AG04449 (cell line): ENCODE data around the gene PCBP1.
A peak's percentile ranks its signal among the peaks of the same experiment; 100 is the strongest.

Source experiments
- CTCF ChIA-PET: fragments of 350-600 bp; formaldehyde crosslinking; extraction: SDS; loops from one replicate; lab custom pipeline; 2021; ENCODE audit warnings: antibody characterized with exemption; lab: Yijun Ruan, JAX
- POLR2A ChIA-PET: fragments of 400-600, 350-600 bp; formaldehyde crosslinking; extraction: SDS; loops from one replicate; lab custom pipeline; 2020; ENCODE audit warnings: antibody characterized with exemption, inconsistent platforms; lab: Yijun Ruan, JAX
- DNase-seq: peaks from one replicate; pipeline ENCODE4 v3.0.0-alpha.2; 2010; ENCODE audit warnings: low read depth, low spot score
- H3K4me3 ChIP-seq: 2 replicates; pipeline ENCODE4 v1.5.1; 2011; ENCODE audit warnings: low read depth, mild to moderate bottlenecking, control low read depth, low read length
- CTCF ChIP-seq: IDR thresholded peaks from one replicate; pipeline ENCODE4 v1.5.1; 2011; ENCODE audit warnings: mild to moderate bottlenecking, moderate library complexity, low read length, control low read depth, inconsistent platforms; ENCODE audit not compliant: insufficient read depth; ENCODE audit errors: missing control alignments

PCBP1 gene

GRCh38 chr2:70111752-70112591, 24.7 kb downstream of the PCBP1 start:
- CTCF ChIA-PET: no interaction called here
- no peak for DNase-seq
- TF ChIP-seq CTCF: no peak
- POLR2A ChIA-PET: interaction anchor here (1.4 kb wide), 1 partner anchor 13 kb away, joined by 5 read pairs; no protein-coding TSS in a partner anchor
- H3K4me3 ChIP-seq: peak overlapping the region; percentile 25

GRCh38 chr2:70113359-70114070, 26.2 kb downstream of the PCBP1 start:
- DNase-seq: no peak
- no peak overlapping the region for H3K4me3 ChIP-seq
- CTCF ChIA-PET: interaction anchor here (0.7 to 1.3 kb wide), 2 partner anchors 10 kb away, joined by 3 to 4 read pairs; no protein-coding TSS in a partner anchor
- TF ChIP-seq CTCF: no peak
- POLR2A ChIA-PET: interaction anchor here (1.4 kb wide), 1 partner anchor 11 kb away, joined by 5 read pairs; no protein-coding TSS in a partner anchor

GRCh38 chr2:70115646-70116442, 28.6 kb downstream of the PCBP1 start:
- no peak overlapping the region for H3K4me3 ChIP-seq
- no peak for TF ChIP-seq CTCF
- POLR2A ChIA-PET: interaction anchor here (0.9 to 2.1 kb wide), 2 partner anchors 9 to 20 kb away, joined by 3 to 8 read pairs; no protein-coding TSS in a partner anchor
- CTCF ChIA-PET: interaction anchor here (1.0 to 2.0 kb wide), 3 partner anchors 10 to 27 kb away, joined by 3 to 12 read pairs (median 4); no protein-coding TSS in a partner anchor
- no peak for DNase-seq

- ChIA-PET POLR2A (interaction anchor here (0.9 kb wide), 1 partner anchor 19 kb away, joined by 3 read pairs; no protein-coding TSS in a partner anchor), CTCF (interaction anchor here (1.5 kb wide), 1 partner anchor 13 kb away, joined by 4 read pairs; no protein-coding TSS in a partner anchor)
- no peak for DNase-seq
- TF ChIP-seq CTCF: no peak
- no peak overlapping the region for H3K4me3 ChIP-seq
These were observed 29.8 kb downstream of the PCBP1 start for GRCh38 chr2:70116936-70117552.

GRCh38 chr2:70118798-70119454, 31.6 kb downstream of the PCBP1 start:
- H3K4me3 ChIP-seq: no peak overlapping the region
- ChIA-PET CTCF (no interaction called here), POLR2A (no interaction called here)
- no peak for TF ChIP-seq CTCF
- no peak for DNase-seq
